Mesenteric fat pad (tissue), 1 donor: ENCODE data around the gene THRSP. TPM values are rescaled to one million over a fixed set of nuclear protein-coding genes. Genes with fewer than 3 reads are reported as not detected.
A peak's percentile ranks its signal among the peaks of the same experiment; 100 is the strongest.
"Not testable (repeated sequence)": the region's sequence is repeated elsewhere in the genome, so short reads cannot be mapped to it uniquely, and the experiment has no call there.

Experiments used
- DNase-seq: peaks from one replicate; pipeline ENCODE4 v3.0.0-alpha.2; 2020; ENCODE audit warnings: low spot score
- total RNA-seq: library from RNA; stranded (reverse); fragmentation: NEBNext Ultra II Directional; extraction: Animal tissue kit (Norgen Biotek cat#: 25700); gene quantifications from one replicate; pipeline ENCODE4 v1.2.1, GENCODE V29; 2021
- donor health status: DM: yes; HTN: yes; CAD: no.

THRSP gene
- total RNA-seq, 1 donor from 2014 or later = 9.2 TPM

DNA sequence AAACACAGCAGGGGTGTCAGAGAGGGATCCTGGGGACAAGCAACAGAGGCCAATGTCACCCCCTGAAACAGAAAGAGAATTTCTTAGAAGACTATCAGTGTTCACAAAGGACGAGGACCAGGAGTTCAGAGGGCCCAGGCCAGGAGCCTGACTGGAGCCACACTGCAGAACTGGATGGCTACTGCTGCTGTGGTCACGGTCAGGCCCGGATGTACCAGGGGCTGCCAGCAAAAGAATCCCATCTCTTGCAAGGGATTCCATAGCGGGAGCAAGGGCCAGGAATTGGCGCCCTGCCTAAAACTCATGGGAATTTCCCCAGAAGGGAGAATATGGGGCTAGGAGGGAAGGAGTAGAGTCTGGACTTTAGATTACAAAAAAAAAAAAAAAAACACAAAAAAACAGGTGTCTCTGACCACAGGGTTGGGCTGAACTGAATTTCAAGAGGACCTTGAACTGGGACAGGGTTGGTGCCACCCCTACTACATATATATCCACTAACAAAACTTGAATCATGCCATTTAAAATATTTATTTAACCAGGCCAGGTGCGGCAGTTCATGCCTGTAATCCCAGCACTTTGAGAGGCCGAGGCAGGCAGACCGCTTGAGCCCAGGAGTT lies 24.9 kb upstream of the THRSP start:
- DNase-seq = no peak

DNA sequence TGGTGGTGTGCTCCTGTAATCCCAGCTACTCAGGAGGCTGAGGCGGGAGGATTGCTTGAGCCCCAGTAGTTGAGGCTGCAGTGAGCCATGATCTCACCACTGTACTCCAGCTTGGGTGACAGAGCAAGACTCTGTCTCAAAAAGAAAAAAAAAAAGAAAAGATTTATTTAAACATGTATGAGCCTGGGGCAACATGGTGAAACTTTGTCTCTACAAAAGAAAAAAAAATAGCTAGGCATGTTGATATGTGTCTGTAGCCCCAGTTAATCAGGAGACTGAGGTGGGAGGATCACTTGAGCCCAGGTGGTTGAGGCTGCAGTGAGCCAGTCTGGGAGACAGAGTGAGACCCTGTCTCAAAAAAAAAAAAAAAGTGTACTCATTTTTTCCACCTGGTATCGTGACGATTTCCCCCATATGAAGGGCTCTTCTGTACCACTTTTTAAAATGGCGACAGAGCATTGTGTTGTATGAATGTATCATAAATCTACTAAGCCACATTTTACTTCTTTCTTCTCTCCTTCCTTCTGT lies 24.2 kb upstream of the THRSP start:
- DNase-seq = no peak

DNA sequence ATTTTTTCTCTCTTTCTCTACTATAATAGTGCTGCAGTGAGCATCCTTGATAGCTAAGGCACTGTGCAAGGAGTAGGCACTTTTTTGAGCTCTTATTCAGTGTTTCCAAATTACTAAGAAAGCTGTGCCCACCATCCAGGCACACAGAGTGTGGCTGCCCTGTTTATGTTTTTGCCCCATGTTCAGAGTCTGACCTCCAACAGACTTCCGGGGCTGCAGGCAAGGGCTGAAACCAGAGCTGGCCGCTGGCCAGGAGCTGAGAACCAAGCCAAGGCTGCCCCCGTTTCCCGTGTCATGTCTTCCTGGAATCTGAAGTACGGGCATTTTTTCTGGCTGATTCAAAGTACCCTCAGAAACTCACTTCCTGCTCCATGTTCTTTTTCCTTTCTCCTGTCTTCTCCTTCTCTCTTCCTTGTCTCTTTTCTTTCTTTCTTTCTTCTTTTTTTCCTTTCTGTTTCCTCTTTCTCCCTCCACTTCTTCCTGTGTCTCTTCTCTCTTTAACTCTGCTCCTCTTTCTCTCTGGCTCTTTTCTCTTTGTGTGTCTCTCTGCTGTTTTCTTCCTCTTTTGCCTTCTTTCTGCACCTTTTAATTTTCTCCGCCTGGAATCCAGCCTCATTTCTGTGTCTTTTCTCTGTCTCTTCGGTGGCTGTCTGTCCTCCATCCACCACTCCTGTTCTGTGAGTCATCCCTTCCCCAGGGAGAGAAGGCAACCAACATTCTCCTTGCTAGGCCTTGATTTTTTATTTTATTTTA lies 23.6 kb upstream of the THRSP start:
- DNase-seq = peak; percentile 93

DNA sequence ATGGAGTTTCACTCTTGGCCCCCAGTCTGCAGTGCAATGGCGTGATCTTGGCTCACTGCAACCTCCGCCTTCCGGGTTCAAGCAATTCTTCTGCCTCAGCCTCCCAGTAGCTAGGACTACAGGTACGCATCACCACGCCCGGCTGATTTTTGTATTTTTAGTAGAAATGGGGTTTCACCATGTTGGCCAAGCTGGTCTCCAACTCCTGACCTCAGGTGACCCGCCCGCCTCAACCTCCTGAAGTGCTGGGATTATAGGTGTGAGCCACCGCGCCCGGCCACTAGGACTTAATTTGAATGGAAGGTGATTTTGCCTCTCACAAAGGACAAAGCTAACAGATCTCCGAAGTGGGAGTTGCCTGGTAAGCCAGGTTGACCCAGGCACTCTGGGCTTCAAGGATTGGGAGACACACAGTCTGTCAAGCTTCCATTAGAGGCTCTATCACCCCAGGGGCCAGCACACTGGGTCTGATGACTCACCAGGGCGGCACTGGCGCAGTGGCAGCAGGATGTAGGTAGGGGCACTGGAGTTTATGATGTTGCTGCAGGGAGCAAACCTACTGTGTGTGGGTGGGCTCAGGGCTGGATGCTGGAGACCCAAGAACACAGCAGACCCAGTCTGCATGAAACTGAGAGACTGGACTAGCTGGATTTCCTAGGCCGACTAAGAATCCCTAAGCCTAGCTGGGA lies 22.8 kb upstream of the THRSP start:
- no peak for DNase-seq

DNA sequence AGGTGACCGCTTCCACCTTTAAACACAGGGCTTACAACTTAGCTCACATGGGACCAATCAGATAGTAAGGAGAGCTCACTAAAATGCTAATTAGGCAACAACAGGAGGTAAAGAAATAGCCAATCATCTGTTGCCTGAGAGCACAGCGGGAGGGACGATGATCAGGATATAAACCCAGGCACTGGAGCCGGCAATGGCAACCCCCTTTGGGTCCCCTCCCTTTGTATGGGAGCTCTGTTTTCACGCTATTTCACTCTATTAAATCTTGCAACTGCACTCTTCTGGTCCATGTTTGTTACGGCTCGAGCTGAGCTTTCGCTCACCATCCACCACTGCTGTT lies 22.3 kb upstream of the THRSP start:
- not testable (repeated sequence) for DNase-seq

DNA sequence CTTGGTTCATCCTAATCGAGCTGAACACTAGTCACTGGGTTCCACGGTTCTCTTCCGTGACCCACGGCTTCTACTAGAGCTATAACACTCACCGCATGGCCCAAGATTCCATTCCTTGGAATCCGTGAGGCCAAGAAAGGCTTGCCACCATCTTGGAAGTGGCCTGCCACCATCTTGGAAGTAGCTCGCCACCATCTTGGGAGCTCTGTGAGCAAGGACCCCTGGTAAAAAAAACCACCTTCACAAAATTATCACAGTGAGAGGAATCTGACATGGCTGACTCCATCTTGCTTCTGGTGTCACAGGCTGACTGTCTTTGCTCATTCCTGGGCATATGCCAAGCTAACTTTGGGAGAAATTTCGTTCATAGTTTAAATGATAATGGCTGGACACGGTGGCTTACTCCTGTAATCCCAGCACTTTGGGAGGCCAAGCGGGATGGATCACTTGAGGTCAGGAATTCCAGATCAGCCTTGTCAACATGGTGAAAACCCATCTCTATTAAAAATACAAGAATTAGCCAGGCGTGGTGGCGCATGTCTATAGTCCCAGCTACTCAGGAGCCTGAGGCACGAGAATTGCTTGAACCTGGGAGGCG lies 21.7 kb upstream of the THRSP start:
- no peak for DNase-seq

DNA sequence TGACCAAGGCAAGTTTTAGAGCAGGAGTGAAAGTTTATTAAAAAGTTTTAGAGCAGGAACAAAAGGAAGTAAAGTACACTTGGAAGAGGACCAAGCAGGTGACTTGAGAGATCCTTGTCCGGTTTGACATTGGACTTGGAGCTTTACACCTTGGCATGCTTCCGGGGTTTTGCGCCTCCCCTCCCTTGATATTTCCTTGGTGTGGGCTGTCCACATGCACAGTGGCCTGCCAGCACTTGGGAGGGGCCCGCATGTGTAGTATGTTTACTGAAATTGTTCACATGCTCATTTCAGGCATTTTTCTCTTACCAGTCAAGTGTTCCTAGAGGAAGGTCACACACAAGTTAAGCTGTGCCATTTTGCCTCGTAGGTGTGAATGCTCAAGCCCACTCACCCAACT lies 19.0 kb upstream of the THRSP start:
- no peak for DNase-seq

DNA sequence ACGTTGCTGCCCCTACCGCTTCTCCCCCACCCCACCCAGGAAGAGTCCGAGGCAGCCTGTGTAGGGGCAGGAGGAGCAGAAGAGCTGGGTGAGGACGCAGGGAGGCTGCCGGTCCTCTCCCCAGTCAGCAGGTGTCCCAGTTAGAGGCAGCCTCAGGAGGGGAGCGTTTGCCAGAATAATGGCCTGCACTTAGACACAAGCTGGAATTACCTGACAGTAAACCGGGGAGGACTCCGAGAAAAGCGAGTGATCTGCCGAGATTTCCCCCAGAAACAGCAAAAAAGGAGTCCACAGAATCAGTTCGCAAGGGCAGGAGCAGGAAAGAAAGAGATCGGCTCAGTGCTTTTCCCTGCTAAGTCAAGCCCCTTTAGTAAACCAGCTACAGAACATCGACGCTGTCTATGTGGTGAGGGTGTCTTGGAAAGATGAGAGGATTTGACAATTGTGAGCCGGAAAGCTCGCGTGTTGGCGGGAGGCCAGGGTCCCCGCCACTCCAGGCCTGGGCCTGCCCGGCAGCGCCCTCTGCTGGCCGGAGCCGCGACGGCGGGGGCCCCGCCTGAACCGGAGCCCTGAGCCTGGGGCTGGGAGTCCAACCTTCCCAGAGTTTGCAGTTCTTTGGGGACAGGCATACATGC lies 17.7 kb upstream of the THRSP start:
- DNase-seq = peak; percentile 94

DNA sequence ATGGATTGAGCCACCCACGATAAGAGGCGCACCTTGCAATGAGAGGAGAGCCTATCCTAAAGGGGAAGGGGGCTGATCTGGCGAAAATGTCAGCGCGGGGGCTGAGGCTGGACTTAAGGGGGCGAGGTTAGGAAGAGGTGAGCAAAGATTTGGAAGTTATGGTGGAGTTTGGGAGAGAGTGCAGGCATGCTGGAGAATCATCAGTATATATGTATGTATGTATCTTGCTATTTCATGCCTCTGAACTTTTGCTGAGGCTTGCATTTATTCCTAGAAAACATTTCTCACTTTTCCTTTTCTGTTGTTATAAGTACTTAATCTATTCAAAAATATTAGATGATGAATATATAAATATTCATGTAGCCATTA lies 17.2 kb upstream of the THRSP start:
- DNase-seq = no peak

DNA sequence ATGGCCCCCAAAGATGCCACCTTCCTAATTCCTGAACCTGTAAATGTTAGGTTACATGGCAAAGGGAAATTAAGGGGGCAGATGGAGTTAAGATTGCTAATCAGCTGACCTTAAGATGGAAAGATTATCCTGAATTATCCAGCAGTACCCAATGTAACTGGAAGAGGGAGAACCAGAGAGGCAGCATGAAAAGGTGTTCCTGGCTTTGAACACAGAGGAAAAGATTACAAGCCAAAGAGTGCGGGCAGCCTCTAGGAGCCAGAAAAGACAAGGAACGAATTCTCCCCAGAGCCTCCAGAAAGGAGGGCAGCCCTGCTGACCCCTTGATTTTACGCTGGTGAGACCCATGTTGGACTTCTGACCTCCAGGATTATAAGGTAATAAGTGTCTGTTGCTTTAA lies 15.1 kb upstream of the THRSP start:
- DNase-seq = no peak

DNA sequence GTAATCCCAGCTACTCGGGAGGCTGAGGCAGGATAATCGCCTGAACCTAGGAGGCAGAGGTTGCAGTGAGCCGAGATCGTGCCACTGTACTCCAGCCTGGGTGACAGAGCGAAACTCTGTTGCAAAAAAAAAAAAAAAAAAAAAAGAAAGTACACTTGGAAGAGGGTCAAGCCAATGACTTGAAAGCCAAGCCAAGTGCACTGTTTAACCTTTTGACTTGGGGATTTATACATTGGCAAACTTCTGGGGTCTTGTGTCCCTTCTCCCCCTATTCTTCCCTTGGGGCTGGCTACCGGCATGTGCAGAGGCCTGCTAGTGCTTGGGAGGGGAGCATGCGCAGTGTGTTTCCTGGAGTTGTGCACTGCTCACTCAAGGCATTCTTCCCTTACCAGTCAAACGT lies 14.3 kb upstream of the THRSP start:
- no peak for DNase-seq

DNA sequence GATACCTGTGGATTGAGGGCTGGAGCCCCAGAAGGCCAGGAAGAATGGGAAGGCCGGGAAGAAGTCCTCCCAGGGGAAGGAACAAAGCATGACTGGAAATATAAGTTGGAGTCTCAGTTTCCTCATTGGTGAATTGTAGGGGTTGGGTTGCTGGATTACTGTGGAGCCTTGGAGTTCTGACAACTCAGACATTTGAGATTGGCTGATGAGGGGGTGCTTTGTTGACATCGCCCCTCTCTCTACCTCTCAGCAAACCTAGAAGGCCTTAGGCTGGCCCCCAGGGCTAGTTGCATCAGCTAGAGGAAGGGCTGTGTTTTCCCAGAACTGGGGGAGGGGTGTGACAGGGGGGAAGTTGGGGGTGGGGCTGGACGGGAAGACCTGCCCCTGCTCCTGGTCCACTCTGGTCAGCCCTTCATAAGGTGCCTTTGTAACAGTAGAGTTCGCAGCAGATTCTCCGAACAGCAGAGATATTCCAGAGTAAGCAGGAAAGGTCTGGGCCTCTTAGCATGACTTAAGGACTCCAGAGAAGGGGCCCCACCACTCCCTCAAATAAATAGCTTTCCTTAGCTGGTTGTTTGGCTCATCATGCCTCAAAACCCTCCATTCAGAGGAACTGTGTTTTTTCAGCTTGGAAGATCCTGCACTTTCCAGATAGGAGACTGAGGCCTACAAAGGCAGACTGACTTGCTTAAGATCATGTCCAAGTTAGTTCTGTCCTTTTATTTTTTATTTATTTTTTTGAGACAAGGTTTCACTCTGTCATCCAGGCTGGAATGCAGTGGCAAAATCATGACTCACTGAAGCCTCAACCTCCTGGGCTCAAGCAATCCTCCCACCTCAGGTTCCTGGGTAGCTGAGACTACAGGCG lies 12.5 kb upstream of the THRSP start:
- no peak for DNase-seq

DNA sequence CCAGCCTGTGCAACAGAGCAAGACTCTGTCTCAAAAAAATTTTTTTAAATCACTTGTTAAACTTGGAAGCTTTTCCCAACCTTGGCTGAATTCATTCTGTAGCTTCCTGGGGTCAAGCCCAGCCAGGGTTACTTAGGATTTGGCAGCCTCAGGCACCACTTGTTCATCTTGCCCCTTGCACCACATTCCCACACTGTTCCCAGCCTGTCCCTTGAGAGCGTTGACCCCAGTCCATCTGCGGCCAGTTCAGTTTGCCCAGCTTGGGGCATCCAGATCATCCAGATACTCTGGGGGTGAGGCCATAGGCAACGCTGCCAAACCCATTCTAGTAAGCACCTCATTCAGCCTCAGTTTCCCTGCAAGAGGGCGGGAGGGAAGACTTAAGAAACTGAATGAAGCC lies 8.7 kb upstream of the THRSP start:
- no peak for DNase-seq

DNA sequence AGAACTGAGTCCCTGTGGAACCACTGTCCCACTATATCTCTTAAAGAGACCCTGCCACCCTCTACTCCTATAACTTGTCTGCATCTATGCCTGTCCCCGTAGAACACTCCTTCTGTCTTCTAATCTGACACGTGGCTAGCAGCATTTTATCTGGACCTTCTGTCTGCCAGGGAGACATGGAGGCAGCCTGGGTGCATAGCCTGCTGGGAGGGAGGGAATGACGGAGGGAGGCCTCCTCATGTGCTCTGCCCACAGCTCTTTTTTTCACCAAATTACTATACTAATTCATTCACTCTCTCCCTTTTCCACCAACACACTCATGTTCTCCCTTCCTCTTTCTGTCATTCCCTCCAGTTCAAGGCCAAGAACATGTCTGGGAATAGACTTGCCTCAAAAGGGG lies 7.6 kb upstream of the THRSP start:
- no peak for DNase-seq

DNA sequence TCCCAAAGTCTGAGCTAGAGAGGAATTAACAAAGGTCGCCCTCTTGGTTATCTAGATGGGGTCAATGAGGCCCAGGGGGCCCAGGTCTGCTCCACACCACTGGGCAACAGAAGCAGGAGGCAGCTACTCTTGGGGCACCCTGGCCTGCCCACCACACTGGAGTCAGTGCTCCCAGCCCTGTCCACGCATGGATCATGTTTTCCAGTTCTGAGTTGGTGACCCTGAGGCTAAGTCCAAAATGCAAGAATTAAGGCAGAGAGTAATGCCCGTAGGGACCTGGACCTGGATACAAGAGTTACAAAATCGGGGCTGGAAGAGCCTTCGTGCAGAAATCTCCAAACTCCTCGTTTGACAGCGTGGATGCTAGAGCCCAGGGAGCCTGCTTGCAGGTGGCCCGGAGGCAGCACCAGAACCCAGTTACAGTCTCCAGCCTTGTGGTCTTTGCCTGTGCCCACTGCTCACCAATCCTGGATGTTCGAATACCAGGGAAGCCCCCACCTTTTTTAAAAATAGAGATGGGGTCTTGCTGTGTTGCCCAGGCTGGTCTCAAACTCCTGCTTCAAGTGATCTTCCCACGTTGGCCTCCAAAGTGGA lies 6.1 kb upstream of the THRSP start:
- no peak for DNase-seq

DNA sequence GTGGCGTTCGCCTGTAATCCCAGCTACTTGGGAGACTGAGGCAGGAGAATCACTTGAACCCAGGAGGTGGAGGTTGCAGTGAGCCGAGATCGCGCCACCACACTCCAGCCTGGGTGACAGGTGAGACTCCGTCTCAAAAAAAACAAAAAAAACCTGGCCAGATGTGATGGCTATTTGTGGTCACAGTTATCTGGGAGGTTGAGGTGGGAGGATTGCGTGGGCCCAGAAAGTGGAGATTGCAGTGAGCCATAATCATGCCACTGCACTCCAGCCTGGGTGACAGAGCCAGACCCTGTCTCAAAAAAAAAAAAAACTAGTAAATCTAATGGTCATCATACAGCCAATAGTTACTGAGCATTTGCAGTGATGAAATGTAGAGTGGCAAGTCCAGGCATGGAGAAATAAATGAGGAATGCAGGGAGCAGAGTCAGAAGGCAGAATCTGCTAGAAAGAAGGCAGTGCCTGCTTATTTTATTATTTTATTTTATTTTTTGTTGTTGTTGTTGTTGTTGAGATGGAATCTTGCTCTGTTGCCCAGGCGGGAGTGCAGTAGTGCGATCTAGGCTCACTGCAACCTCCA lies 3.8 kb upstream of the THRSP start:
- not testable (repeated sequence) for DNase-seq

DNA sequence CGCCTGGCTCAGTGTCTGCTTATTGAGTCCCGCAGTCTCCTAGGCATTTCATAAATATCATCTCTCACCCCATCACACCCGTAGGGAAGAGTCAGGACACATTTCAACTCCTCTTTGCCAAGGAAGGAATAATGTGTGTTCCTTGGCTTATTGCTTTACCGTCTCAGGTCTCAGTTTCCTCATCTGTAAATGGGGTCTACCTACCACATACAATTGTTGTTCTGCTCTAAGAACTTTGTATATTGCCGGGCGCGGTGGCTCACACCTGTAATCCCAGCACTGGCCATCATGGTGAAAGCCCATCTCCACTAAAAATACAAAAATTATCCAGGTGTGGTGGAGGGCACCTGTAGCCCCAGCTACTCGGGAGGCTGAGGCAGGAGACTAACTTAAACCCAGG lies 3.1 kb upstream of the THRSP start:
- no peak for DNase-seq

DNA sequence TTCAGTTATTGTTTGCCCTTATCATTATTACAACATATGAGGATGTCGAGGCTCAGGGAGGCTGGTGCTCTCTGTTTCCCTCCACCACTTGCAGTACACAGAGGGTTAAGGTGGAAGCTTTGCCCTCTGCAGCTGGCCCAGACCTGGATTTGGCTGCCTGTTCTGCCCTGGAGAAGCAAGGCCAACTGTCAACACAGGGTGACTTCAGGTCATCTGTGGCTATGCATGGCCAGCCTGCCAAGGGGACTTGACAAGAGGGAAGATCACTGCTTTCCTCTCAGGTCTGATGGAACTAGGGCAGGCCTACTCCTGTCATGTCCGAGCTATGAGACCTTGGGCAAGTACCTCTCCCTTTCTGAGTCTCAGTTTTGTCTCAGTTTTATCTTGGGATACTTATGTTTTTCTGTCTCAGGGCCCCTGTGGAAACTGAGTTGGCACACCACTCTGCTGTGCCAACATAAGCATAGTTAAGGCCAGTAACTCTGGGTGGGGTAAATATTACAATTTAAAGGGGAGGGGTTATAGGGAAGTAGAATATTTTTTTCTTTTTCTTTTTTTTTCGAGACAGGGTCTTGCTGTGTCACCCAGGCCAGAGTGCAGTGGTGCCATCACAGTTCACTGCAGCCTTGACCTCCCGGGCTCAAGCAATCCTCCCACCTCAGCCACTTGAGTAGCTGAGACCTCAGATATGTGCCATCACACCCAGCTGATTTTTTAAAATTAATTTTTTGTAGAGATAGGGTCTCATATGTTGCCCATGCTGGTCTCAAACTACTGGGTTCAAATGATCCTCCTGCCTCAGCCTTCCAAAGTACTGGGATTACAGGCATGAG lies 2.4 kb upstream of the THRSP start:
- DNase-seq = no peak

DNA sequence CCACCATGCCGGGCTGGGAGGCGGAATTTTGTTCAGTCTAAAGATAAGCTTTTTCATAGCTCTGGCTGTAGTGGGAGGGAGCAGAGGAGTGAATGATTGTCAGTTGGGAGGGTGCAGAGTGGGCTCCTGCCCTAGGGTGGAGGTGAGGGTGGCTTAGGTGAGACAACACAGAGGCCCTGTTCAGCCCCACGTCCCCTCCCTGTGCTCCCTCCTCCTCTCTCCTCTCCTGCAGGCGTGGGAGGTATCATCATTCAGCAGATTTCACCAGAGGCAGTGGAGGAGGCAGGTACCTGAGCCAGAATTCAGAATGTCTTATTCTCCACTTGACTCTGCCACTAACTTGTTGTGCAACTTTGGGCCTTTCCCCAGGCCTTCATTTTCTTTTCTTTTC lies 1.7 kb upstream of the THRSP start:
- no peak for DNase-seq
